Fibroblast of skin of scalp (primary cell): ENCODE results near the gene EEA1.

ENCODE experiments used
- DNase-seq: peaks from one replicate; pipeline ENCODE4 v3.0.0-alpha.2; 2013

Gene EEA1

DNA sequence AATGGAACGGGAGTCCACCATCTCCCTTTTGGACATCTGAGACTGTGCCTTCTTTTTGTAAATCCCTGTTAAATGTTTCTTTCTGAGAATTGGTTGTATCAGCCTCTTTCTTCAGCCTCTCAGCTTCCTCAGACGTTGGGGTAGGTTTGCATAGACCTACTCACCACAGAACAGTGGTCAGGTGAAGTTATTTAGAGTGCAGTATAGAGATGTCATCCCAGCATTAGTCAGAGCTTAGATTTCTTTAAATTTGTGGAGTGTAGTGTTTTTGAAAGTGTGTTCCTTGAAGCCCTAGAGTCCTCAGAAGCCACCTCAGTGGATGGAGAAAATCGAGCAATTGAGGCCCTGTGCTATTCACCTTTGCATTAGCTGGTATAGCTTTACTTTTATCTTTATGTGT, 8.9 kb upstream of the EEA1 start:
- no peak for DNase-seq

DNA sequence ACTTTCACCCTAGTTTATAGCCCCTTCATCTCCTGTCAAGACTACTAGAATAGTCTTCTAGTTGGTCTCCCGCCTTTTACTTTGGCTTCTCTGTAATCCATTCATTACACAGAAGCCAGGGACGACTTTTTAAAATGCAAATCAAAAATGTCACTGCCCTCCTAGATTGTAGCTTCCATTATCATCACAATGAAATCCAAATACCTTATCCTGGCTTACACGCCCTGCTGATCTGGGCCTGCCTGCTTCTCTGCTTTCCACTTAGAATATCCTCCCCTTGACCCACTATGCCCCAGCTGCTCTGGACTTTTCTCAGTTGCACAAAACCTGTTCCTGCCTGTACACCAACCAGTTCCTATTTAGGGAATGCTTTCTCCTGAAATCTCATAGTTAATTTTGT, 4.5 kb upstream of the EEA1 start:
- no peak for DNase-seq

DNA sequence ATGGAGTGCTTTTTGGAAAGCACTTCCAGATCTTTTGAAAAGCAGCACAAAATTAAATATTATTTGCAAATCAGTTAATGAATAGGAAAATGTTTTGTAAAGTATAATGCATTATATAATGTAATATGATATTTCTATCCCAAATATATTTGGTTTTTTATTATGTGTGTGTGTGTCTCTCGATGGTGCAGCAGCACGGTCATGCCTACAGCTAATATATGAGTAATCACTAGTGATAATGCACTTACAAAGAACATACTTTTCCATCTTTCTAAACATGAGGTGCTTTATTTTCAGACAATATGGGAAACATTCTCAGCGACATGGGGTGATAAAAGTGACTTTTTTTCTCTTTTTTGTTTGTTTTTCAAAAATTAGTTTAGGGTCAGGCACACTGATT, 1.3 kb upstream of the EEA1 start:
- no peak for DNase-seq

DNA sequence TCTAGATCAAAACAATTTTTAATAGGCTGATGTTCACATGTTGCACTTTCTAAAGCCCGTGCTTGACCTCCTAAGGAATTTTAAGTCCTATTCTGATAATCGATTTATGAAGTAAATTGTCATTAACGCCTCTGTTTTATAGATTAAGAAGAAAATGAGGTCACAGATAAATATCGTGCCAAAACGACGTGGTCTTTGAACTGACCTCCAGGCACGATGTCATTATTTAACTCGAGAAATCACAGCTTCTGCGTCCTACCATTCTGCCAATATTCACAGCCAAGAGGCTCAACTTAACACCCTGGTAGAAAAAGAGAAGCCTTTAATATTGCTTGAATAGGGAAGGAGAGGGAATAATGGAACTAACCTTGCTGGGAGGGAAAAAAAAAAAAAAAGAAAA, 888 bp upstream of the EEA1 start:
- DNase-seq, result no peak

DNA sequence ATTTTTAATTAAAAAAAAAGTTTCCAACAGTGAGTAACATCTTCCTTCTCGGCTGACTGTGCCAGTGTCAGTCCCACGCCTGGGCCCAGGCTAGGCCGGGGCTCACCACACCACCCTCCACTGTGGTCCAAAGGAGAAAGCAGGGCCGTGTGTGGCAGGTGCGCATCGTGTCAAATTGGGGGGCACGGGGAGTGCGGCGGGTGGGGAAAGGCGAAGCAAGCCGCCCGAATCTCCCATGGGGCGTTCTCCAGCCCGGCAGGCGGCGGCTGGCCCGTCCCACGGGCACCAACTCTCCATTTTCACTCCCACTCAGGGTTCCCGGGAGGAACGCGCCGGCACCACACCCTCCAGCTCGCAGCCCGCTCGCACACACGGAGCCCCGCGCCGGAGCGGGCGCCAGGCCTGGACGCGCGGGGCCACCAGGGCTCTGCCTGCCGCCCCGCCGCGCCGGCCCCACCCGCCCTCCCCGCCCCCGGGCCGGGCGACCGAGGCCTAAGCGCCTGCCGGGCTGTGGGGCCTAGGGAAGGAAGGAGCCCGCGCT, 604 bp downstream of the EEA1 start:
- DNase-seq, result peak; percentile 17

DNA sequence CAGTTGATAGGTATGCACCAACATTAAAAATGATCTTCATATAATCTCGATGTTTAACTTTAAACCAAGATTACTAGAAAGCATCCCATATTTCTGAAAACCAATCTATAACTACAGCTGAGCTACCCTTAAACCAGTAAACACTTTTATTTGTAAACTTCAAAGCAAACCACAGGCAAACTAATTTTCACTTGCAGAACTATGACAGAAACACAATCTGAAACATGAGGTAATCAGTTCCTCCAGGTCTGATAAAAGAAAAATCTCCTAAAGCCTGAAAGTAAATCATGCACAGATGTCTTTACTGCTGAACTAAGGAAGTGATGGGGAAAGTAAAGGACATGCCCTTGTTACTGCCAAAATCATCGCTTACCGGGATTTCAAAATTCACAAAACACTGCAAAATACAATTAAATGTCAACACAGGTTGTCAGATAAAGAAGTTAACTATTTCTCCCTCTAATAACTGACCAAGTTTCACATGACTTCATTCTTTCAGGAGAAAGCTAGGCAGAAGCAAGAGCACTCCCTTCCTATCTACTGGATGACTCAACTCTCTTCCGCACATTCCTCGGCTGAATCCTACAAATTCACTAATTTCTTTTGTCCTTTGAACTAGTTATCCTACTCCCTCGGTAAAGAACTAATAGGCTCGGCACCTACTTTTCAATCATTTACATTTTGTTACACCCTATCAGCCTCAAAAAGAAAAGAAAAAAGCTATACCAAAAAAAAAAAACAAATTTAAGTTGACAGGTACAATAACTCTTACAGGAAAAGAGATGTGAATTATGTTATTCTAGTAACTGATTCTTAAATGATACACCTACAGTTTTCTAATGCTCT, 1.4 kb downstream of the EEA1 start:
- DNase-seq, result peak; percentile 68

DNA sequence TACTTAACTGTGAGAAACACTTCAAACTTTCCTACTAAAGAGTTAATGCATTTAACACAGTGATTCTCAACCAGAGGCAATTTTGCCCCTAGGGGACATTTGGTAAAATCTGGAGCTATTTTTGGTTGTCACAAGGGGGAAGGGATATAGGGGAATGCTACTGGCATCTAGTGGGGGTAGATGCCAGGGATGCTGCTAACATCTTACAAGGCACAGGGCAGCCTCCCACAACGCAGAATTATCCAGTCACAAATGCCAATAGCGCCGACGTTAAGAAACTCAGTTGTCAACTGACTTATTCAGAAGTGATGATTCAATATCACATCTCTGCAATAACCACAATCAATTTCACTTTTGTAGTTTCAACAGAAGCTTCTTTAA, 2.0 kb downstream of the EEA1 start:
- peak; percentile 90 for DNase-seq

DNA sequence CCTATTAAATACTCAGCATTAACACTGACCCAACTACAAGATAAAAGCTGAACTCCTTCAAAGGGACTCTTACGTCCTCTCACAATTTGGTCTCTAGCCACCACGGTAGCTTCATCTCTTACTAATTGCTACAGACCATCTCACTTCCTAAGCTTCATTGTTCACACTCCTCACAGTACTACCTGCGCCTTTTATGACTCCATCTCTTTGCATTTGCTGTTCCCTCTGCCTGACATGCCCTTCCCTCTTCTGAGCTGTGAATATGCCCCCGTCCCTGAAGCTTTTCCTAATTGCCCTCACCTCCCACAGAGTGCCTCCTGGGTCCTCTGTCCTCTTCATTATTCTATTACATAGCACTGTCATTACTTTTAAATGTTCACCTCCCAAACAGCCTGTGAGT, 2.5 kb downstream of the EEA1 start:
- DNase-seq, result no peak

DNA sequence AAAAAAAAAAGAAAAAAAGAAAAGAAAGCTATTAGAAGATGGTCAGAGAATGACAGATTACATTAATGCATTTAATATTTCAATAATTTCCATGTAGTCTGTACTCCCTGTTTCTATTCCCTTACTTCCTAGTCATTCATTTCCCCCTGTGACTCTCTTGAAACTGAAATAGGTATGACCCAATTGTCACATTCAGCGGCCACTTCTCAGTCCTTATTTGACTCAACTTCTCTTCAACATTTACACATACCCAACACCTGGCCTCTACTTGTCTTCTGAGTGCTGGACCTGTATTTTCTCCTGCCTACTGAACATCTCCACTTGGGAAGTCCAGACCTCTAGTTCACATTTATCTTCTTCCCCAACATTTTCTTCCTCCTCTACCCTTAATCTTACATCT, 7.2 kb downstream of the EEA1 start:
- no peak for DNase-seq

DNA sequence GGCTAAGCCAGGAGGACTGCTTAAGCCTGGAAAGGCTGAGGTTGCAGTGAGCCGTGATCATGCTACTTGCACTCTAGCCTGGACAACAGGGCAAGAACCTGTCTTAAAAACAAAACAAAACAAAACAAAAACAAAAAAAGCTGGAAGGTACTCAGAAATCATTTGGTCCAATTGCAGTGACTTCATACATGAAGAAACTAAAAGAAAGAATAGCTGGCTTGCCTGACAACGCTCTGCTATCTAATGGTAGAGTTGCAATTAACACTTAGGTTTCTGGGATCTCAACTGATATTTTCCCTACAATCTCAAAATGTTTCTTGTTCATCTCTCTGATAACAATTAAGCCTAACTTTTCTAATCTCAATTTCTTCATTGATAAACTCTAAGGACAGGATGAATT, 13.7 kb downstream of the EEA1 start:
- DNase-seq, result no peak

DNA sequence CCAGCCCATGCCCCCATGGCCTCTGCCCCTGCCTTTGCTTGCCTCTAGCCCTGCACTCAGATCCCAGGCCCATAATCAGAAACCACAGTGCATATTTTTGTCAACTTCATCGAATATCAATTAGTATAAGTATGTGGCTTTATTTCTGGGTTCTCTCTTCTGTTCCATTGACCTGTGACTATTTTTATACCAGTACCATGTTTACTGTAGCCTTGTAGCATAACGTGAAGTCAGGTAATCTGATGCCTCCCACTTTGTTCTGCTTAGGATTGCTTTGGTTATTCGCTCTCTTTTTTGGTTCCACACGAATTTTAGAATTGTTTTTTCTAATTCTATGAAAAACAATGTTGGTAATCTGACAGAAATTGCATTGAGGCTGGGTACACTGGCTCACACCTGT, 14.9 kb downstream of the EEA1 start:
- DNase-seq, result no peak

DNA sequence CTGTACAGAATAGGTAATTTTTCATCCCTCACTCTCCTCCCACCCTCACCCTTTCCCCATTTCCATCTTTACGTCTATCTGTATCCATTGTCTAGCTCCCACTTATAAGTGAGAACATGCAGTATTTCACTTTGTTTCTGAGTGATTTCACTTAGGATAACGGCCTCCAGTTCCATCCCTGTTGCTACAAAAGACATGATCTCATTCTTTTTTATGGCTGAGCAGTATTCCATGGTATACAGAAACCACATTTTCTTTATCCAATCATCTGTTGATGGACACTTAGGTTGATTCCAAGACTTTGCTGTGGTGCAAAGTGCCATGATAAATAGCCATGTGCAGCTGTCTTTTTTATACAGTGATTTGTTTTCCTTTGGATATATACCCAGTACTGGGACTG, 16.4 kb downstream of the EEA1 start:
- no peak for DNase-seq

DNA sequence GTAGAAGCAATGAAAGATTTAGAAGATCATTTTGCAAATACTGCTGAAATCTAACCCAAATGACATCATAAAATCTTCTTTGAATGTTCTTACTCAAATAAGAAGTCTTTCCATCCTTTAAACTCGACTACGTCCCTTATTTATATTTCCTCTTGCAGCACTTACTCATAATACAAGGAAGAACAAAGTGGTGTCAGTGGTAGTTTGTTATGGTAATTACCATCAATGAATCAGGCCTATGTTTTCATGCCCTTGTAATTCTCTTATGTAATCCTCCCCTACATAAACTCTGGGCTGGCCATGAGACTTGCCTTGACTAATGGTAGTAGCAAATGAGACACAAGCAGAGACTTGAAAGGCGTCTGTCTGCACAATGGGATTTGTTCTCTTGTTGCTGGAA, 17.0 kb downstream of the EEA1 start:
- no peak for DNase-seq

DNA sequence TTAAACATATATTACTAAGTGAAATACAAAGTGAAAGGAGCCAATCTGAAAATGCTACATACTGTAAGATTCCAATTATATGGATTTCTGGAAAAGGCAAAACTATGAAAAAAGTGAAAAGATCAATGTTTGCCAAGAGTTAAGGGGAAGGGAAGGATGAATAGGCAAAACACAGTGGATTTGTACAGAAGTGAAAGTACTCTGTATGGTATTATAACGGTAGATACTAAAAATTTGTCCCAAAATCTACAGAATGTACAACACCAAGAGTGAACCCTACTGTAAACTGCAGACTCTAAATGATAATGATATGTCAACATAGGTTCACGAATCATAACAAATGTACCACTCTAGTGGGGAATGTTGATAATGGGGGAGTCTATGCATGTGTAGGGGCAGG, 17.8 kb downstream of the EEA1 start:
- no peak for DNase-seq

DNA sequence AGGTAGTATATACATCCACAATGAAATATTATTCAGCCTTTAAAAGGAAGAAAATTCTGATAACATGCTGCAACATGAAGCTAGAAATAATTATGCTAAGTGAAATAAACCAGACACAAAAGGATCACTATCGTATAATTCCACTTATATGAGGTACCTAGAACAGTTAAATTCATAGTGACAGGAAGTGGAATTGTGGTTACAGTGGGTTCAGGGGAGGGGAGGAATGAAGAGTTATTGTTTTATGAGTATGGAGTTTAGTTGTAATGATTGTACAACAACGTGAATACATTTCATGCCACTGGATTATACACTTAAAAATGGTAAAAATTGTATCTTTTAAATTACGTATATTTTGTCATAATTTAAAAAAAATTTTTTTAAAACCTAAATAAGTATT, 21.0 kb downstream of the EEA1 start:
- DNase-seq, result no peak

DNA sequence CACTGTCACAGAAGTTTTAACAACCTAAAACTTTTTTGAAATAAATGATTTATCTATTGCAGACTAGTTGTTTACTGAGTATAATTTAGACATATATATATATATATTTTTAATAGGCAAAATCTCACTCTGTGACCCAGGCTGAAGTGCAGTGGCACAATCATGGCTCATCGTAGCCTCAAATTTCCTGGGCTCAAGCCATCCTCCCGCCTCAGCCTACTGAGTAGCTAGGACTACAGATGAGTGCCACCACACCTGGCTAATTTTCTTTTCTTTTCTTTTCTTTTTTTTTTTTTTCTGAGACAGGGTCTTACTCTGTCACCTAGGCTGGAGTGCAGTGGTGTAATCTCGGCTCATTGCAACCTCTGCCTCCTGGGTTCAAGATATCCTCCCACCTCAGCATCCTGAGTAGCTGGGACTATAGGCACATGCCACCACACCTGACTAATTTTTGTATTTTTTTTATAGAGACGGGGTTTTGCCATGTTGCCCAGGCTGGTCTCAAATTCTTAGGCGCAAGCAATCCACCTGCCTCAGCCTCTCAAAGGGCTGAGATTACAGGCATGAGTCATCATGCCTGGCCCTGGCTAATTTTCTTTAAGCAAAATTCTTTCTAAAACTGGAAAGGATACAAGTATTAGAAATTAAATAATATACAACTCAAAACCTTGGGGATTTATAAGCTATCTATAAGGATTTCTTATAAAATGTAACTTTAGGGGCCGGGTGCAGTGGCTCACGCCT, 23.1 kb downstream of the EEA1 start:
- DNase-seq, result no peak

DNA sequence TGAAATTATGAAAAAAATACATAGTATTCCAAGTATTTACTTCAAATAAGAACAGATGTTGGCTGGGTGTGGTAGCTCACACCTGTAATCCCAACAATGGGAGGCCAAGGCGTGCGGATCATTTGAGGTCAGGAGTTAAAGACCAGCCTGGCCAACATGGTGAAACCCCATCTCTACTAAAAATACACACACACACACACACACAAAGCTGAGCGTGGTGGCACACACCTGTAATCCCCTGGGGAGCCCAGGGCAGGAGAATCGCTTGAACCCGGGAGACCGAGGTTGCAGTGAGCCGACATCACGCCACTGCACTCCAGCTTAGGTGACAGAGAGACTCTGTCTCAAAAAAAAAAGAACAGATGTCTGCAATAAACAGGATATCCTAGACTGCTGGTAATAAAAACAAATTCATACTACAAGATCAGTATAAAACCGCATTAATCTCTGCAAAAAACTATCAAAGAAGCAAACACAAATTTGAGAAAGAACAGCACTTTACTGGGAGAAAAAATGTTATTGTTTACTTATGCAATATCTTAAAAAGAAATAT, 23.8 kb downstream of the EEA1 start:
- no peak for DNase-seq

DNA sequence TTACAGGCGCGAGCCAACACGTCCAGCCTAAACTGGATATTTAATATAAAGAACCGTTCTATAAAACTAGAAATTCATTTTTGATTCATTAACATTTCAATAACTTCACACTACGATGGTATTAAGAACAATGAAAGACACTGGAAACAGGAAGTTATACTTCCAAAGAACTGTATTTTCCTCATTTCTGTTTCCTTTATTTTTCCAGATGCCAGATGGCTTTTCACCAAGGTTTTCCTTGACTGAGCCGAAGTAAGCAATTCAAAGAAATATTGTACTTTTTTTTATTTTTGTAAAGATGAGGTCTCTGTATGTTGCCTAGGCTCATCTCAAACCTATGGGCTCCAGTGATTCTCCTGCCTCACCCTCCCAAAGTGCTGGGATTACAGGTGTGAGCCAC, 28.2 kb downstream of the EEA1 start:
- no peak for DNase-seq

DNA sequence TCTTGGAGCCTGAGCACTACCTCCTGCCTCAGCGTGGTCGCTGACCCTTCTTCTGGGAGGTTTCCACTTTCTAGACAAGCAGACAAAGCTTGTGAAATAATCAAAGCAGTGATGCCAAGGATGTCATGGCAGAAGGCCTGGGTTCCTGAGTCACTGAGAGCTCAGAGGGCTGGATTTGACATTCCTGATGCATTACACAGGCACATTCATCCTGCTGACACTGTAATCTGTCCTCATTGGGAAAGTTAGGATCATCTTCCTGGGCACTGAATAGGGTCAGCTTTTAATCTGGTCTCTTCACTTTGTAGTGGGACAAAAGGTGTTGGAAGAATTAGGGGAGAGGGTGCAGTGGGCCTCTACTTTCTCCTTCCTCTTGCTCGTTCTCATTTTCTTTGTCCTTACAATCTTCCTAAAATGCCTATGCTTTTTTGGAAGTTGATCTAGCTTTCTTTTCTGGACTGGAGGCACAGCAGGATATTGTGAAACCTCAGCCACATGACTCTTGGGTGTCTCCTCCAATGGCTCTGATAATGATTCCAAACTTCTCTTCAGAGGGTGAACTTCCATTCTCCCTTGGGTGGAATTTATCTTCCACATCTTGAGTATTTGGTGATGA, 29.6 kb downstream of the EEA1 start:
- peak; percentile 98 for DNase-seq

DNA sequence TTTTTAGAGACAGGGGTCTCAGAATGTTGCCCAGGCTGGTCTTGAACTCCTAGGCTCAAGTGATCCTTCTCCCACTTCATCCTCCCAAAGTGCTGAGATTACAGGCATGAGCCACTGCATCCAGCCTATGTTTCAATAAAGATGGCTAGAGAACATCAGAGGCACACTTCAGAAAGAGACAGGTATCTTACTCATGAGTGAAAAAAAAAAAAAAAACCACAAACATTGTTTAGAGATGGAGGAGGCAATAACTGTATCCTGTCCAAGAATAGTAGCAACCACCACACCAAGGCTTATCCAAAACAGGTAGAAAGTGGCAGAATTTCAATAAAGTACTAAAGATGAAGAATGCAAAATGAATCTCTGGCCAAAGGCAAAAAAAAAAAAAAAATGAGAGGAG, 30.3 kb downstream of the EEA1 start:
- DNase-seq, result no peak

DNA sequence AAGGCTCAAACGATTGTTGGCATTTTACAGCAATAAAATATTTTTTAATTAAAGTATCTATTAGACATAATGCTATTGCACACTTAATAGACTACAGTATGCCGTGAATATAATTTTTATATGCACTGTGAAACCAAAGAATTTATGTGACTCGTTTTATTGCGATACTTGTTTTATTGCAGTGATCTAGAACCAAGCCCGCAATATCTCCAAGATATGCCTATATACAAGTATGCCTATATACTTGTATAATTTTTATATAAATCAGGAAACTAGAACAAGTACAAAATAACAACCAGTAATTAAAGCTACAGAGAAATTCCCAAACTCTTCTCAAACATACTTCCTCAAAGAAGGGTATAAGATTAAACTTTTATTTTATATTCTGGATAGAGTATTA, 31.3 kb downstream of the EEA1 start:
- DNase-seq, result no peak

DNA sequence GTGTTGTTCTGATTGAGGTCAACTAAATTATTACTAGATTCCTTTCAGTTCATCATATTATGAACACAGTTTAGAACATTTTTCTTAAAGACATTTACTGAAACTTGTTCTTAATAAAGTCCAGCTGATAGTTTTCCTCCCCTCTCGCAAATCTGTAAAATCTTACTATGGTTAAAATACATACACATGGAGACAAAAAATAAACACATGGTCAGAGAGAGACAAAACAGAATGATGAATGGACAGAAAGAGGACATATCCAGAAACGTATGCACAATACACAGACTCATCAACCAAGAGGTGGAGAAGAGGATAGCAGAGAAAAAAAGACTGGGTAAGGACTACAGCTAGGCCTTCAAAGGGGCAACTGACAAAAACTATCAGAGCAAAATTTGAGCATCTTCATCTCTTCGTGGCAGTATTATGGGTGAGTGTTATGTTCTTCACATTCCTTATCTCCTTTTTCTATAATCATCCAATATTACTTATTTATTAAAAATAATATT, 38.4 kb downstream of the EEA1 start:
- no peak for DNase-seq

DNA sequence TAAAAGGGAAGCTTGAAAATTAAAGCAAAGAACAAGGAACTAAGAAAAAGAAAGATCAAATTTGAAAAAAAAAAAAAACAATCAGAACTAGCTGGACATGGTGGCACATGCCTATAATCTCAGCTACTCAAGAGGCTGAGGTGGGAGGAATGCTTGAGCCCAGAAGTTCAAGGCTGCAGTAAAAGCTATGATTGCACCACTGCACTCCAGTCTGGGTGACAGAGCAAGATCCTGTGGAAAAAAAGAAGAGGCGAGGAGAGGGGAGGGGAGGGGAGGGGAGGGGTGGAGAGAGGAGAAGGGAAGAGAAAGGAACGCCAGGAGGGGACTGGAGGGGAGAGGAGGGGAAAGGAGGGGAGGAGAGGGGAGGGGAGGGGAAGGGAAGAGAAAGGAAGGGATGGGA, 43.0 kb downstream of the EEA1 start:
- no peak for DNase-seq
